ENCODE data around the gene OTP.

The OTP gene

GRCh38 chr5:77635917-77636640 lies 2.4 kb downstream of the OTP start:
- no peak overlapping the region for H3K4ac ChIP-seq (ENCODE audit: low read depth in 1 of 2, low read length in 2 of 2)

DNA sequence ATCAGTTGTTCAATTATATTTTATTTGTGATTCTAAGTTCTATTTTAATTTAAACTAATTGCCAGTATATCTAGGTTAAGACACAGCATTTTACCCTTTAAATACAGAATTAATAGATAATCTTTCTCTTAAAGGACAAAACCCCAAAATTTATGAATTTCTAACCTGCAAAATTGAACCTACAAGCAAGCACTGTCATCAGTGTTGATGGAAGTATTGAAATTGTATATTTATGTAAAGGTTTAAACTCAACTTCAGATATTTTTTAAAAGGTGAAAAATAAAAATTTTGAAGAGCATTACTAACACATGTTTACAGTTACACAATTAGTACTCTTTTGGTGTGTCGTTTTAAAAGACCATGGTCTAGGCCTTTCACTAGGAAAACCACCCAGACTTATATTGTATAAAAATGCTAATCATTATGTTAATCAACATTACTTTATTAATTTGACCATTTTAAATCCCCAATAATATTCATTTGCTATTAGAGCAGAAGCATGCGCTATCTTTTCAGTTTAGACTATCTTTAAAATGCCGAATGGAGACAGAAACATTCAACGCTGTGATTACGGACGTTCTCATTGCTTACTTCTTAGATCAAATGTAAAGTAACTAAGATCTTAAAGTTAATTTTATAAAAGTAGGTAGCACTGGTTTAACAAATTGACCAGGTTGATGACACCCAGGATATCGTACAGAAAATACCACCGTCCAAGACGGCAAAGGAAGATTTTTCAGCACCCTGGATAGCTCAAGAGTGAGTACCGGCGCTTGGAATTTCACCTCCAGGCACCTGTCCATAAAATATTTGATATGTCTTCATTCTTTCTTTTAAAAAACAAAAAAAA lies 3.2 kb downstream of the OTP start:
- peaks cover 13% of the 10 kb centered on the region for H3K9me3 ChIP-seq (ENCODE audit: control insufficient read depth, low read length)
- no peaks in the 10 kb centered on the region for H3K36me3 ChIP-seq (ENCODE audit: control insufficient read depth in 1 of 2, insufficient read depth in 2 of 2, low read depth in 1 of 2, low read length in 2 of 2)
- H3K27me3 ChIP-seq (ENCODE audit: control insufficient read depth in 1 of 2, insufficient read depth in 1 of 2, low read length in 2 of 2), result peaks cover 80 to 100% of the 10 kb centered on the region in 2 experiments
- no peak overlapping the region for H4K91ac ChIP-seq (ENCODE audit: low read length)
- no peak overlapping the region for H2AFZ ChIP-seq (ENCODE audit: low read depth, low read length)
- no peak overlapping the region for H4K8ac ChIP-seq (ENCODE audit: low read length)
- no peak overlapping the region for H3K23ac ChIP-seq (ENCODE audit: low read length in 2 of 2)
- H3K4me1 ChIP-seq (ENCODE audit: control insufficient read depth, insufficient read depth, low read depth, low read length), result peaks cover 29% of the 10 kb centered on the region
- no peak overlapping the region for H2BK12ac ChIP-seq (ENCODE audit: low read length in 2 of 2)
- H3K4ac ChIP-seq (ENCODE audit: low read depth in 1 of 2, low read length in 2 of 2), result no peak overlapping the region
- no peak overlapping the region for H3K27ac ChIP-seq (ENCODE audit: low read length, poor library complexity, severe bottlenecking)
- H3K9ac ChIP-seq (ENCODE audit: low read length), result no peak overlapping the region
- H2BK5ac ChIP-seq (ENCODE audit: low read depth, low read length, poor library complexity, severe bottlenecking), result no peak overlapping the region
- H3K18ac ChIP-seq (ENCODE audit: low read depth in 1 of 2, low read length in 2 of 2), result no peak overlapping the region
- H2BK120ac ChIP-seq (ENCODE audit: low read depth, low read length), result no peak overlapping the region
- no peak overlapping the region for H3K4me3 ChIP-seq (ENCODE audit: insufficient read depth in 1 of 2, low read depth in 1 of 2, low read length in 2 of 2)
- no peak overlapping the region for H3K4me2 ChIP-seq (ENCODE audit: low read length, poor library complexity, severe bottlenecking)
- 36% methylated on average over 5 of the region's 11 CpGs for WGBS
- H3K79me1 ChIP-seq (replicated peaks; ENCODE audit: low read length, poor library complexity, severe bottlenecking), result no peaks in the 10 kb centered on the region
- DNase-seq, result no peak
- no peak overlapping the region for H2BK15ac ChIP-seq (ENCODE audit: low read depth, poor library complexity, severe bottlenecking)
- no peak overlapping the region for H3K14ac ChIP-seq (ENCODE audit: low read length in 2 of 2)
- no peak overlapping the region for H2AK5ac ChIP-seq (ENCODE audit: low read length, severe bottlenecking)

More at GRCh38 chr5:77635917-77636640, 2.4 kb downstream of the OTP start:
- Histone ChIP-seq H3K14ac (ENCODE audit: low read length in 2 of 2) (no peak overlapping the region), H3K27me3 (ENCODE audit: control insufficient read depth in 1 of 2, insufficient read depth in 1 of 2, low read length in 2 of 2) (peaks cover 83 to 100% of the 10 kb centered on the region in 2 experiments), H2AK5ac (ENCODE audit: low read length, severe bottlenecking) (no peak overlapping the region), H4K8ac (ENCODE audit: low read length) (no peak overlapping the region), H3K36me3 (ENCODE audit: control insufficient read depth in 1 of 2, insufficient read depth in 2 of 2, low read depth in 1 of 2, low read length in 2 of 2) (no peaks in the 10 kb centered on the region), H4K91ac (ENCODE audit: low read length) (no peak overlapping the region), H3K23ac (ENCODE audit: low read length in 2 of 2) (no peak overlapping the region), H2BK120ac (ENCODE audit: low read depth, low read length) (no peak overlapping the region), H3K9ac (ENCODE audit: low read length) (no peak overlapping the region), H3K79me1 (replicated peaks; ENCODE audit: low read length, poor library complexity, severe bottlenecking) (no peaks in the 10 kb centered on the region), H2AFZ (ENCODE audit: low read depth, low read length) (no peak overlapping the region), H3K4me1 (ENCODE audit: control insufficient read depth, insufficient read depth, low read depth, low read length) (peaks cover 28% of the 10 kb centered on the region), H2BK15ac (ENCODE audit: low read depth, poor library complexity, severe bottlenecking) (no peak overlapping the region), H3K18ac (ENCODE audit: low read depth in 1 of 2, low read length in 2 of 2) (no peak overlapping the region), H3K4me3 (ENCODE audit: insufficient read depth in 1 of 2, low read depth in 1 of 2, low read length in 2 of 2) (no peak overlapping the region), H3K4me2 (ENCODE audit: low read length, poor library complexity, severe bottlenecking) (no peak overlapping the region), H2BK5ac (ENCODE audit: low read depth, low read length, poor library complexity, severe bottlenecking) (no peak overlapping the region), H2BK12ac (ENCODE audit: low read length in 2 of 2) (no peak overlapping the region), H3K9me3 (ENCODE audit: control insufficient read depth, low read length) (peaks cover 13% of the 10 kb centered on the region), H3K27ac (ENCODE audit: low read length, poor library complexity, severe bottlenecking) (no peak overlapping the region)
- DNase-seq, result no peak
- under 1% methylated on average over 21 of the region's 30 CpGs for WGBS

GRCh38 chr5:77633709-77634108 lies 4.8 kb downstream of the OTP start:
- Histone ChIP-seq H3K9ac (ENCODE audit: low read length) (no peak overlapping the region), H4K91ac (ENCODE audit: low read length) (no peak overlapping the region), H2BK15ac (ENCODE audit: low read depth, poor library complexity, severe bottlenecking) (no peak overlapping the region), H3K4ac (ENCODE audit: low read depth in 1 of 2, low read length in 2 of 2) (no peak overlapping the region), H2BK120ac (ENCODE audit: low read depth, low read length) (no peak overlapping the region), H3K27ac (ENCODE audit: low read length, poor library complexity, severe bottlenecking) (no peak overlapping the region), H3K4me2 (ENCODE audit: low read length, poor library complexity, severe bottlenecking) (no peak overlapping the region), H2AK5ac (ENCODE audit: low read length, severe bottlenecking) (no peak overlapping the region), H3K23ac (ENCODE audit: low read length in 2 of 2) (no peak overlapping the region), H2AFZ (ENCODE audit: low read depth, low read length) (no peak overlapping the region), H3K79me1 (replicated peaks; ENCODE audit: low read length, poor library complexity, severe bottlenecking) (no peaks in the 10 kb centered on the region), H4K8ac (ENCODE audit: low read length) (no peak overlapping the region), H2BK5ac (ENCODE audit: low read depth, low read length, poor library complexity, severe bottlenecking) (no peak overlapping the region), H2BK12ac (ENCODE audit: low read length in 2 of 2) (no peak overlapping the region), H3K36me3 (ENCODE audit: control insufficient read depth in 1 of 2, insufficient read depth in 2 of 2, low read depth in 1 of 2, low read length in 2 of 2) (no peaks in the 10 kb centered on the region), H3K18ac (ENCODE audit: low read depth in 1 of 2, low read length in 2 of 2) (no peak overlapping the region), H3K14ac (ENCODE audit: low read length in 2 of 2) (no peak overlapping the region), H3K27me3 (ENCODE audit: control insufficient read depth in 1 of 2, insufficient read depth in 1 of 2, low read length in 2 of 2) (peaks cover 80 to 98% of the 10 kb centered on the region in 2 experiments), H3K4me3 (ENCODE audit: insufficient read depth in 1 of 2, low read depth in 1 of 2, low read length in 2 of 2) (no peak overlapping the region), H3K9me3 (ENCODE audit: control insufficient read depth, low read length) (peaks cover 13% of the 10 kb centered on the region), H3K4me1 (ENCODE audit: control insufficient read depth, insufficient read depth, low read depth, low read length) (peaks cover 30% of the 10 kb centered on the region)
- no CpG with 5 or more reads among the region's 5 CpGs for WGBS
- DNase-seq, result no peak

DNA sequence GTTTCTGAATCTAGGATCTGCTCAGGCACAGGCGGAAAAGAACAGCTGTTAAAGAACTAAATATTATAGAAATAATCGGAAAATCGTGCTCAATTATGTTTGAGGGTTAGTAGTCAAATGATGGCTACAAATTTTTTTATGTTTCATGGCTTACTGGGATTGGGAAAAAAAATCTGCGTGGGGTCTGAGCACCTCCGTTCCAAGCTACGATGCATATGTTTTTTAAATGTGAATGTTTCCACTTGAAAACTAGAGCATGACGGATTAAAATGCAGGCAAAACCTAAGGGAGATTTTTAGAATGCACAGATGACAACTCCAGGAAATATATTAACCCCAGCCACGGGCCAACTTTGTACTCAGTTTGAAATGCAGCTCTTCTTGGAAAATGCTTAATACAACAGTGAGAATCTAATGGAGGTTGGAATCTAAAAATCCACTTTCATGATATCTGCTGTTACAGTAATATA lies 5.3 kb downstream of the OTP start:
- Histone ChIP-seq H2AFZ (ENCODE audit: low read depth, low read length) (no peak overlapping the region), H3K9ac (ENCODE audit: low read length) (no peak overlapping the region), H2BK5ac (ENCODE audit: low read depth, low read length, poor library complexity, severe bottlenecking) (no peak overlapping the region), H3K23ac (ENCODE audit: low read length in 2 of 2) (no peak overlapping the region), H3K4ac (ENCODE audit: low read depth in 1 of 2, low read length in 2 of 2) (no peak overlapping the region), H3K4me2 (ENCODE audit: low read length, poor library complexity, severe bottlenecking) (no peak overlapping the region), H3K27me3 (ENCODE audit: control insufficient read depth in 1 of 2, insufficient read depth in 1 of 2, low read length in 2 of 2) (peaks cover 79 to 98% of the 10 kb centered on the region in 2 experiments), H3K14ac (ENCODE audit: low read length in 2 of 2) (no peak overlapping the region), H2BK12ac (ENCODE audit: low read length in 2 of 2) (no peak overlapping the region), H4K91ac (ENCODE audit: low read length) (no peak overlapping the region), H3K9me3 (ENCODE audit: control insufficient read depth, low read length) (peaks cover 13% of the 10 kb centered on the region), H3K79me1 (replicated peaks; ENCODE audit: low read length, poor library complexity, severe bottlenecking) (no peaks in the 10 kb centered on the region), H3K36me3 (ENCODE audit: control insufficient read depth in 1 of 2, insufficient read depth in 2 of 2, low read depth in 1 of 2, low read length in 2 of 2) (no peaks in the 10 kb centered on the region), H2BK120ac (ENCODE audit: low read depth, low read length) (no peak overlapping the region), H3K4me3 (ENCODE audit: insufficient read depth in 1 of 2, low read depth in 1 of 2, low read length in 2 of 2) (no peak overlapping the region), H2BK15ac (ENCODE audit: low read depth, poor library complexity, severe bottlenecking) (no peak overlapping the region), H3K4me1 (ENCODE audit: control insufficient read depth, insufficient read depth, low read depth, low read length) (peaks cover 30% of the 10 kb centered on the region), H3K27ac (ENCODE audit: low read length, poor library complexity, severe bottlenecking) (no peak overlapping the region), H4K8ac (ENCODE audit: low read length) (no peak overlapping the region), H2AK5ac (ENCODE audit: low read length, severe bottlenecking) (no peak overlapping the region), H3K18ac (ENCODE audit: low read depth in 1 of 2, low read length in 2 of 2) (no peak overlapping the region)
- 1% methylated on average over 8 of the region's 8 CpGs for WGBS
- no peak for DNase-seq
